HG02970 (cell line): ENCODE results near the gene PRIMPOL.

Experiments
- ATAC-seq: cut with Tn5 transposase; IDR thresholded peaks from one replicate; pipeline ENCODE4 v1.9.1; 2021; ENCODE audit warnings: mild to moderate bottlenecking, moderate library complexity, moderate number of reproducible peaks; ENCODE audit not compliant: unreplicated experiment, low FRiP score

The PRIMPOL gene

DNA sequence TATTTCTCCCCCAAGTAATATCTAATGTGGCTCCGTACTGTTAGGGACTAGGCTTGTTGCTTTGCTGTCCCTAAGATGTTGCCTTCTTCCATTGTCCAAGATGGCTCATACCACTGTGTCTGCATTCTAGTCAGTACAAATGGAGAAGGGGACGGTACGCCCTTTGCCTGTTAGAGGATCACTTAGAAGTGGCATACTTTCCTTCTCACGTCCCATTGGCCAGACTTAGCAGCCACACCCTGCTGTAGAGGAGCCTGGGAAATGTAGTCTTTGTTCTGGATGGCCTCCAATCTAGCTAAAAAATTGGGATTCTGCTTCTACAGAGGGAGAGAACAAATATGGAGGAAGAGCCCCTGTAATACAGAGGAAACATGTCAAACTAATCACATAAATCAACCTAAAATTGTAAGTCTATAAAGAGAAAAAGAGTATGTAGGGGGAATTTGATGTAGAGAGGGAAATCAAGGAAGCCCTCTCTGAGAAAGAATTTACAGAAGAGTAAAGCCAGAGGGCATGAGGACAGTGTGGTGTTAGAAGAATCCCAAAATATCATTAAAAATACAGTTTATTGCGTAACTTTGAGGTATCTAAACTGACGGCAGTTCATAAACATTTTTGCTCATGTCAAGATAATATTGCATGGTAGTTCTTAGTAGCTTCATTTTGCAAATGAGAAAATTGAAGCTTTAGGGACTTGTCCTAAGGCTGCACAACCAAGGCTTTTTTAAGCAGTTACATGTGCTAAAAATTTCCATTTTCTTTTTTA, 15.1 kb downstream of the PRIMPOL start:
- no peak for ATAC-seq

DNA sequence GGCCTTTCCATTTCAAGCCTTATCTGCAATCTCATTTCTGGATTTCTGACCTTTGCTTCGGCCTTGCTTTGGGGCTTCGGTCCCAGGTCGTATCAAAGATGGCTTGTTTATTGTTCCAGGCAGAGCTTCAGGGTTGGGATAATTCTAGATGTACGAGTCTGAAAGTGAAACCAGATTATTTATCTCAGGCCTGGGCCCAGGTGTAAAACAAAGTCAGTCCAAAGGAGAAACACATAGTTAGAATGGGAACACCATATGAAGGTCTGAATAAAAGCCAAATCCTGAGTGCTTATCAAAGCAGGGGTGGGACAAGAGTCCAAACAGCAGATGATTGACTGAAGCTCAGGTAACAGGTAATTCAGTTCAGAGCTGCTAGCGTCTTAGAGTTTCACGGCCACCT, 17.1 kb downstream of the PRIMPOL start:
- no peak for ATAC-seq

DNA sequence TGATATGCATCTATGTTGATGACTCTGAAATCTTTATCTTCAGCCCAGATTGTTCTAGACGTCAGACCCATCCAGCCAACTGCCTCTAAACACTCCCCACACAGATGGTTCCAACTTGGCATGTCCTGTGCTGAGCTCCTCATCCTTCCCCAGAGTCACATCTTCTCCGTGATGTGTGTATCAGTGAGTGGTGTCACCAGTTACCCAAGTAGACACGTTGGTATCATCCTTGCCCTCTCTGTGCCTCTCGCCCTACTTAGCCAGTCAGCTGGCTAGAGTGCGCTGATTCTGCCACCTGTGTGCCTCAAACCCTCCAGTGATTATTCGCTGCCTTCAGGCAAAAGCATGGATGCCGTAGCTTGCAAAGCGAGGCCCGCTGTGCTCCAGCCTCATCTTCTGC, 18.6 kb downstream of the PRIMPOL start:
- no peak for ATAC-seq

DNA sequence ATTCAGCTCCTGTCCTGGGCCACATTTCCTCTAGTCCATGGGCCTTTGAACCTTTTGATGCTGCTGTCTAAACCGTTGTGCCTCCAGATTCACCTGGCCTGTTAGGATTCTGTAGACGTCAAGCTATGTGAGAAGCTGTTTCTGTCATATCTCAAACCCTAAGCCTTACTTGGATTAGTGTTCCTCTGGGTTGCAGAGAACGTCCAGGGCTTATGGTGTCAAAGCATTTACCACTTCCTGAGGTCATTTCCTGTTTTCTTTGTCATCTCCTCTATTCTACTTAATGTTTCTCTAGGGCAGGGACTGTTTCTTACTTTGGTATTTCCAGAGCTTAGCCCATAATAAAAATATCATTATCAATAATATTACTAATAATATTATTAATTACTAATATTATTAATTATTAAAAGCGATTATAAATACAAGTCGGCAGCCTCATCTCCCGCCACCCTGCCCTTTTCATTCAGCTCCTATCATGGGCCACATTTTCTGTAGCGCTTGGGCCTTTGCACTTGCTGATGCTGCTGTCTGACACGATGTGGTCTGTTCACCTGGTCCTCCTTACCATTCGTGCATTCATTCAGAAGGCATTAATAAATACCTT, 19.1 kb downstream of the PRIMPOL start:
- no peak for ATAC-seq

DNA sequence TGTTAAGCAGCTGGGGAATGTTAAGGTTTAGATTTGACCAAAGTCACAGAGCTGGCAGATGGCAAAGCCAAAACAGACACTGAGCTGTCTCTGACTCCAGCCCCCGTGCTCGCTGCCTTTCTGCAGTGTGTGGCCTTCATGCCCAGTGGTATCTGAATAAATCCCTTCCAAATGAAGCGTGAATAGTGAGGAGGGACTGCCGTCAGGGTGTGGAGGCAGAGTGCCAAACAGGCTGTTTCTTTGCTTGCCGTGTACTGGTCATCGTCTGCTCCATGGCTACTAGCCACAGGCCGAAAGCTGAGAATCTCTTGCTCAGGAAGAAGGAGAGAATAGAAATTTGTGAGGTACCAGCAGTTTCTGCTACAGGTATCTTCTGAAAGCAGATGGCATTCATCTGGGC, 19.7 kb downstream of the PRIMPOL start:
- no peak for ATAC-seq

DNA sequence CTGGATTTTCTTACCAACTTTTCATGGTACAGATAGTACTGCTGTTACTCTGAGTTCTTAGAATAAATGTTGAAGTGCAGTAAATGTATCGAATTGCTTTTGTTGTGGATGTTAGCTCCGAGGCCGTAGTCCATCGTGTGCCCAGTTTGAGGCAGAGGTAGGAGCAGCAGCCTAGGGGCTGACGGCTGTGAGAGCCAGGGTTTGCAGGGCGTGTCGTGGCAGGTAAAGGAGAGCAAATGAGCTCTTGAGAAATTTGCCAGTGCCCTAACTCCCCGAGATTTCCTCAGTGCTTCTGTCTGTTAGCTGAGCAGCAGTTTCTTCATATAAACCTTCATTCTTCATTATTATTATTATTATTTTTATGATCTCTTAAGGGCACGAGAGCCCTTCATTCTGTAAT, 21.6 kb downstream of the PRIMPOL start:
- no peak for ATAC-seq

DNA sequence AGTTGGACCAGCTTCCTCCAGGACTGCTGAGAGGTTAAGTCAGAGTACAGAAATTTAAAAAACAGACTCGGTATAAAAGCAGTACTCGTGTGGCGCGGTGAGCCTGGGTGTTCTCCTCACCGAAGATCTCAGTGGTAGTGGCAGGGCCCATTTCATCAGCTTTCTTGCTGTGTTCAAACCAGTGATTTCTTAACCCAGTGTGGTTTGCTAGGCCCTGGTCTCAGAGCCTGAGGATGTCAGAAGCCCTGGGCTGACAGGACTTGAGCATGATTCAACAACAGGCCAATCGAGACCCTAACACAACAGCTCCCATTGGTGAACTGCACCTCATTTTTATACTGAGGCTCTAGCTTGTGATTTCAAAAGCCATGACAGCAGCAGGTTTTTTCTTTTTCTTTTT, 23.2 kb downstream of the PRIMPOL start:
- no peak for ATAC-seq

DNA sequence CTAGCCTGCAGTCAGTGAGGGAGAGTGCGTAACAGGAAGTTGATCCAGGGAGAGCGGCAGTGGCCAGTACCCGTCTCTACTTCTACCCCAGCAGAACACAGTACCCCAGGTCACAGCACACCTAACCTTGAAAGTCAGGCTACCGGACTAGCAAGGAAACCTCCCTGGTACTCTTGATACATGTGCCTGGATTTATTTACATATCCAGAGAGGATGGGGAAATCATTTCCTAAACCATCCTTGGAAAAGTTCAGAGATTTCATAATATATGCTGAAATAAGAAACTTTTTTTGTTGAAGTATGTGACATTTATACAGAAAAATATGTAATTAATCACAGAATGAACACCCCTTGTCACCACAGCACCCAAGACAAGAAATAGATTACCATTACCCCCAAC, 24.5 kb downstream of the PRIMPOL start:
- no peak for ATAC-seq

DNA sequence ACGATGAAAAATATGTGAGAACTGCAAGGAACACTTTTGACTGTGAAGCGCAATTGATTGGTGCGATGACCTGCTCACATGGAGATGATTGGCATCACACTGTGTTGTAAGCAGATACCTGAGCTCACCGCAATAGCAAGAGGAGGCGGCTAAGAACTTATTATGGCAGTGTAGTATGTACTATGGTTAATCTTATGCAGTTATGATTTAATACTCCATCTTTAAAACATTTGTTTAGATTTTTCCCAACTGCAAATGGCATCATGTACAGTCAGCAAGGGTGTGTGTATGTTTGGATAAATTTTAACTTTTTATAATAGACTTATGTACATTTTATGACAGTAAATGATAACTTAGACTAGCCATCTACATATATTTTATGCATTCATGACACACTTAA, 25.5 kb downstream of the PRIMPOL start:
- no peak for ATAC-seq

DNA sequence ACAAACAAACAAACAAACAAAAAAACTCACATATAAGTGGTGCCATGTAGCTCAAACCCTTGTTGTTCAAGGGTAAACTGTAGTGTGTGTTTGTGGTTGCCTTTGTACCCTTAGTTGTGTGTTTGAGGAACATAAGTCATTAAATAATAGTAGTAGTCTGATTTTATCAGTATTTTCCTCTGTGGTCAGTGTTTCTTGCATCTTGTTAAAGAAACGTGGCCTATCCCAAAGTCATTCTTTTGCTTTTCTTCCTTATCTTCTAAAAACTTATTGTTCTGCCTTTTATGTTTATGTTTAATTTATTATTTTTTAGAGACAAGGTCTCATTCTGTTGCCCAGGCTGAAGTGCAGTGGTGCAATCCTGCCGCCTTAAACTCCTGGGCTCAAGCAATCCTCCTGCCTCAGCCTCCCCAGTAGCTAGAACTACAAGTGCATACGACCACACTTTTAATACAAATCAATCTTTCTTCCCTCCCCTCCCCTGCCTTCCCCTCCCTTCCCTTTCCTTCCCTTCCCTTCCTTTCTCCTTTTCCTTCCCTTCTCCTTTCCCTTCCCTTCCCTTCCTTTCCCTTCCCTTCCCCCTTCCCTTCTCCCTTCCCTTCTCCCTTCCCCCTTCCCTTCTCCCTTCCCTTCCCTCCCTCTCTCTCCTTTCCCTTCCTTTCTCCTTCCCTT, 26.4 kb downstream of the PRIMPOL start:
- no peak for ATAC-seq

DNA sequence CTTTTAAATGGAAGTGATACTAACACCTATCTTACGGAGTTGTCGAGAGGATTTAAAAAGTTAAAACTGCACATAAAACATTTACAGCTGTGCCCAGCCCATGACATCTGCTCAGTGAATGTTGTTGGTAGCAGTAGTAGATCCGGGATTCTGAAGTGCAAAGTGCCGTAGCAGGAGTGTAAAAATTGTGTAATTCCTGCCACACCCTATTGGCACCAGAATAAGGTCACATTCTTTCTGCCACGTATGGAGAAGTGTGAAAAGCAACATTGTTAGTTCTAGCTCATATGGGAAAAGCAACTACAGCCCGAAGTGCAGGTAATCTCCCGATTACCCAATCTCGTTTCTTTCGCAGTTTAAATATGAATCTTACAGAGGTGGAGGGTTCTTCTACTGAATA, 31.2 kb downstream of the PRIMPOL start:
- ATAC-seq = no peak

DNA sequence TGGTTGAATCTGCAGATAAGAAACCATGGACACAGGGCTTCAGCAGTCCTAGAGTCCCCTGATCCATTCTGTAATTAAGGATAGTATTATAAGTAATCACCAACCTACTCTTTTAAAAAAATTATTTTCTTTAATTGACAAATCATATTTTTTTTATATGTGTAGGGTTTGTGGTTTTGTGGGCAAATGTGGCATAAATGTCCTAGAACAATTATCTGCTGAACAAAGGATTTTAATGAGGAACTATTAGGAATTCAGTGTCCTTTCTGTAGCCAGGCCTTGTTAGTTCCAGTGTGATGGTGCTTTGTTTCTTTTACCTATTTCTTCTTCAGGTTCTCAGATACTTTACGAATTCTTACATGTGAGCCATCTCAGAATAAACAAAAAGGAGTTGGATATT, 32.4 kb downstream of the PRIMPOL start:
- no peak for ATAC-seq

DNA sequence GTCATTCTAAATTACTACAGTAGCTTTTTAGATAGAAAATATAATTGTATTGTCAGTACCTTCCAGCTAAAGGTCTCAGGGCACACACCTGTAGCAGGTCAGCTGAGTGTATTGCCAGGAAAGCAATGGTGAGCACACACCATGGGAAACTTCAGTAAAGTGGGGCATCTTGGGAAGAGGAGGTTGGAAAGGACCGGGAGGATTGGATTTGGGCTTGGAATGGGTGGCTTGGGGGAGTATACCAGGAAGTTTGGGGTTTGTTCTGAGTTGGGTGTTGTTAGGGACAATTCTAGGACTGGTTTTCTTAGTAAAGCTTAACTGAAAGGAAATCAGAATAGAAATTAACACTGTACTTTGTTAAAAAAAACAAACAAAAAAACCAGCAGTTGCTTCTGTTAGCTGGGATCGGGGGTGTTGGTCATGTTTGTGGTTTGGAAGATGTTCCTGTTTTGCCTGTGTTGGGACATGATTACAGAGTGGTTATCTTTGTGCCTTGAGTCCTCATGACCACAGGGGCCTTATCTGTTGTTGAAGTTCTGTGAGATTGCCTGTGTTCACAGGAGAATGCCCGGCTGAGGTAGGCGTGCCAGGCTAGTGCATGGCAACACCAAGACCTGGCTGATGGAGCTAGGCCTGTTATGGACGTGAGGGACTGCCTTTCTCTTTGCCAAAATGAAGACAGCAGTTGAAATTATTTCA, 35.1 kb downstream of the PRIMPOL start:
- no peak for ATAC-seq

DNA sequence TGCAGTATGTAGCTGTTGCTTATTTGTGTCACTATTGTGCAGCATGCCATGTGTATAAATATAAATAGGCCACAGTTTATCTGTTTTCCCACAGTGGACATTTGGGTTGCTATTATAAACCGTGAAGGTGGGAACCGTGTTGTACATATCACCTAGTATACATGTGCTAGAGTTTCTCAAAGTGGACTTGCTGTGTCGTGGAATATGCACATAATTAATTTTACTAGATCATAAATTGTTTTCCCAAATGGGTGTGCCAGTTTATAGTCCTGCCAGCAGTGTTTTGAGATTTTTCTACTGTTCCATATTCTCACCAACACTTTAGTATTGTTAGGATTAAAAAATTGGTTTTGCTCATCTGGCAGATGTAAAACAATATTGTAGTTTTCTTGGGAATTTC, 38.5 kb downstream of the PRIMPOL start:
- no peak for ATAC-seq

DNA sequence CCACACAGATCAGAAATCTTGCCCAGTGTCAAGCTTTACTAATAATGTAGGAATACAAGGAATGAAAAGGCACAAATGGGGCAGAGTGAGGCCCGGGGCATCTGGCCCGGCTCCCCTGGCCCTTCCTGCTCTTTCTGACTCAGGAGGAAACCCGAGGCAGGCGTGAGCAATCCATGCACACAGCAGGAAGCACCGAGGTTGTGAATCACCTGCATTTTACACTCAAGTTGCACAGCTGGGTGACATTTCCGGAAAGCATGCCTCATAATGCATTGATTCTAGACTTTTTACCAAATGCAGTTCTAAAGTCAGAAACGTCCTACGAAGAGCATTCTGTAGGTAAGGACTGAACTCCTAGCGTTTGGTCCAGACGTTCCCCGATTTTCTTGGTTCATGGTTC, 38.9 kb downstream of the PRIMPOL start:
- ATAC-seq = no peak

DNA sequence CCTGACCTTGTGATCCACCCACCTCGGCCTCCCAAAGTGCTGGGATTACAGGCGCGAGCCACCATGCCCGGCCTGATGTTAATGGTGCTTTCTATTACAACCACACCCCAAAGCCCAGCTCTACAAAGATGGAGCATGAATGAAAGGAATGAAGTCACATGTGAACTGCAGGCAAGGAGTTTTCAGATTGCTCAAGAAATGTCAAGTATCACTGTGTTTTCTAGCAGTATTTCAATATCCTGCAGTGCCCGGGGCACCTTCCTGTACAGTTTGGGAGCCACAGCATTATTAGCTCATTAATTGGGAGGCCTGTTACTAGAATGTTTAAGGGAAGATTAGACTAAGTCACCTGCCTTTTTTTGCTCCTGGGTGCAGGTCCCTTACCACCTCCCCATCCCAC, 40.1 kb downstream of the PRIMPOL start:
- ATAC-seq = no peak

DNA sequence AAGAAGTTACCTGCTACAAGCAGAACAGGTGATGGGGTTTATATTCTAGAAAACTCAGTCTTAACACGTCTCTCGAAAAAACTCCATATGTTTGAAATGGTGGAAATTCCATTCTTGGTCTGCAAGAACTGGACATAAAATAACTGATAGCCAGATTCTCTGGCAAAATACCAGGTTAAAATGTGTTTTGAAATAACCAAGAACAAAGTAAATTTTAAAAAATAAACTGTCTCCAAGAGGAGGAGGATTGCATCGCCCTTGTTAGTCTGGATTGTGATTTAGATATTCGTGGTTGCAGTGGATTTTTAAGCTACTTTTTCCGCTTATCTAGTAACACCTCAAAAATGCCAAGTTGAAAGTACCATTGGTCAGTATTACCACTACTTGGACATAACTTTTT, 43.5 kb downstream of the PRIMPOL start:
- ATAC-seq = no peak

DNA sequence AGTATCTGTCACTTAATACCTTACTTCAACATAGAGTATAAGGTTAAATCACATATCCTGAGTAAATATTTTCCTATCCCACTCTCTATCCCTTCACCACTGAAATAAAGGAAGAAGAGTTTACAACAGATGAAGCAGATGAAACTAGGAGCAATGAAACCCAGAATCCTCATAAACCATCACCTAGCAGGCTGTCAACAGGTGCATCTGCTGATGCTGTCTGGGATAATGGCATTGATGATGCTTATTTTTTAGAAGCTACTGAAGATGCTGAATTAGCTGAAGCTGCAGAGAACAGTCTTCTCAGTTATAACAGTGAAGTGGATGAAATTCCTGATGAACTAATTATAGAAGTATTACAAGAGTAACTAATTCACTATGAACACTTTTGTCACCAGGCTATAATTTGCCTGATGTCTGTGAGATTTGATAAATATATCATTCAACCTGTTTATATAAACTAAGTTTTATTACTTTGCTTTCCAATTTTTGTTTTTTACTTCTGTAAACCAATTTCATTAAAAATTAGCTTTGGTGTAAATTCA, 44.9 kb downstream of the PRIMPOL start:
- ATAC-seq = no peak

DNA sequence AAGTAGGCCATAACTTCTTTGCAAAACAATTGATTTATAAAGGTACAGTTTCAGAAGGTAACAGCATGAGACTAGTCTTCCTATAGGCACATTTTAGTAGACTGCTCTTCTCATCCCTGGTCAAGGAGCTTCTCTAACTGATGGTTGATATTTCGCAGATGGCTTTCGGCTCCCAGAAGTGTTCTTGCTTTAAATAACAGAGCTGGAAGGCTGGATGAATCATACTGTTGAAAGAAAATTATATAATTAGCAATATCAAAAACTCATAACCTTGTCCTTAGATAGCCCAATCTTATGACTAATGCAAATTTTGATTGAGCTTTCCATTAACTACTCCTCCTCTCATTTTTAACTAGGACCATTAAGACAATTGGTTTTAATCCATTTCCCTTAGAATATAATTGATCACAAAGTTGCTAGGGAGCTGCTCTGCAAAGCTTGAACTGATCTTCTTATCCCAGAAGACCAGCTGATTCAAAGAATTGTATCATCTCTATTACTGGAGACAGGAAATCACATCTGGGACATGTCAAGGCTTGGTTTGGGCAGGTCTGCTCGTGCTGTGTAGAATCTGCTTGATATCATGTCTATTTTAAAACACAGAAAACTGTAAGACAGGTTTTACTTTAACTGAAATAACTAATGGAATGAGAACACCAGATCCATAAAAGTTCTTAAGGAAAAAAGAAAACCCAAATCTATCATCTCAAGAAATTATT, 45.8 kb downstream of the PRIMPOL start:
- ATAC-seq = no peak

DNA sequence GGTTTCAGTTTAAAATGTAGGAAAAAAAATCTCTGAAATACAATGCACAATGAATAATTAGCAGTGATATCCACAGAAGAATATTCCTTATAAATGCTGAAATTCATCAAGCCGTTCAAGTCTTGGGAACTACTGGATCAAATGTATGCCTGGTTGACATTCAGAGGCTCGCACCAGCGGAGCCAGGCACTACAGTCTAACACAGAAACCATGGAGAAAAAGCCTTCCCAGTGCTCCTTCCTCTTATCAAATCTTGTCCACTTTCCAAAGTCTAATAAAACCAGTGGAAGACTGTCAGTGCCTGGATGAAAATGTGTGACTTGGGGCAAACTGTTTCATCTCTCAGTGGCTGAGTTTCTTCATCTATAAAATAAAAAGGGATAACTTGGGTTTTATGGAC, 48.4 kb downstream of the PRIMPOL start:
- no peak for ATAC-seq
